SK-N-MC (cell line): ENCODE measurements around the gene PNO1.

ENCODE experiments used
- EZH2 ChIP-seq: fragments of 200-600 bp; sonication (generic); IDR thresholded peaks from one replicate; pipeline ENCODE4 v1.6.1; 2017; ENCODE audit warnings: antibody characterized with exemption
- FOXP2 ChIP-seq: optimal IDR thresholded peaks from 2 replicates; pipeline ENCODE3; 2011; ENCODE audit warnings: mild to moderate bottlenecking, moderate library complexity; ENCODE audit not compliant: insufficient read depth; ENCODE audit errors: extremely low read length, control extremely low read depth
- POLR2AphosphoS5 ChIP-seq: IDR thresholded peaks from 2 replicates; pipeline ENCODE4 v1.6.1; 2012; ENCODE audit warnings: mild to moderate bottlenecking, low read depth, low read length, borderline replicate concordance

DNA sequence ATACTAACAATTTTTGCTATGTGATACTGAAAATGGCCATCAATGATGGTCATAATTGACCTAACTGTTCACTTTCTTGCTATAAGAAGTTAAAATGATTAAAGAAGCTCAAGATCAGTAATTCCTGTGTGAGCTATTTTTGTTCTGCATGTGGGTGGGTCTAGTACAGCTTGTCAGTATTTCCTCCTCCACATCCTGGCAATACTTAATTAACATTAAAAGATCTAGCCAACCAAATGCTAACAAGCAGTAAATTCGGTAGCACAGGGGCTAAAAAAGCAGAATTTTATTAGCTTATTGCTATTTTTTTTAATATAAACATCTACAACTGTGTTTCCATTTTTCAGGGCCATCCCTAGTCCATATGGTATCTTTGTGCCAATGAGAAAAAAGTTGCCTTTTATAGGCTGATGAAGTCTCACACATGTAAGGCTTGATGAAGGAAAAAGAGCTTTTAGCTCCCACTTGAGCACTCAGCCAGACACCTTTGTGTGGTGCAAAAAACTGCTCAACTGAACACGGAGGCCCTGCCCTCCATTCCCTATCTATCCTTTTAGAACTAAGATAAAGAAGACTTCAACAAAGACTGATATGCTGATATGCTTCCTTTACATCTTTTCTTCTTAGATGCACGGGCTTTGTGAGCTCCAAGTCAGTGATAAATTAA lies 4.9 kb upstream of the PNO1 start:
- TF ChIP-seq FOXP2 (no peak), POLR2AphosphoS5 (no peak), EZH2 (no peak)
